Karpas-422 (cell line): Measurements from ENCODE around the gene OMA1. TPM values are rescaled to one million over a fixed set of nuclear protein-coding genes. Genes with fewer than 3 reads are reported as not detected.

Experiments
- DNase-seq: peaks from one replicate; pipeline ENCODE4 v3.0.0-alpha.2; 2015
- H2AFZ ChIP-seq: fragments of 200-600 bp; sonication (generic); 2 replicates; pipeline ENCODE4 v1.6.1; 2014; ENCODE audit warnings: antibody characterized with exemption, low read length, mixed read lengths
- H3K27ac ChIP-seq: fragments of 200-600 bp; sonication (generic); 2 replicates; pipeline ENCODE4 v1.5.1; 2014; ENCODE audit warnings: mild to moderate bottlenecking, low read length, moderate library complexity
- H3K27me3 ChIP-seq: fragments of 200-600 bp; sonication (generic); 2 replicates; pipeline ENCODE4 v1.6.1; 2014; ENCODE audit warnings: low read length, mixed read lengths
- H3K36me3 ChIP-seq: fragments of 200-600 bp; sonication (generic); 2 replicates; pipeline ENCODE4 v1.6.1; 2014; ENCODE audit warnings: low read length, mixed read lengths; ENCODE audit not compliant: insufficient read depth
- H3K4me1 ChIP-seq: fragments of 200-600 bp; sonication (generic); 2 replicates; pipeline ENCODE4 v1.6.1; 2014; ENCODE audit warnings: mild to moderate bottlenecking, low read length, mixed read lengths
- H3K4me2 ChIP-seq: fragments of 200-600 bp; sonication (generic); 2 replicates; pipeline ENCODE4 v1.6.1; 2014; ENCODE audit warnings: low read length, low read depth, mild to moderate bottlenecking; ENCODE audit not compliant: poor library complexity, severe bottlenecking
- H3K4me3 ChIP-seq: fragments of 200-600 bp; sonication (generic); 2 replicates; pipeline ENCODE4 v1.5.1; 2014; ENCODE audit warnings: mild to moderate bottlenecking, antibody characterized with exemption, low read length, mixed read lengths
- H3K79me2 ChIP-seq: fragments of 200-600 bp; sonication (generic); 2 replicates; pipeline ENCODE4 v1.6.1; 2014; ENCODE audit warnings: mild to moderate bottlenecking, low read length, mixed read lengths
- H3K9ac ChIP-seq: fragments of 200-600 bp; sonication (generic); 2 replicates; pipeline ENCODE4 v1.6.0; 2014; ENCODE audit warnings: low read length
- H3K9me2 ChIP-seq: fragments of 200-600 bp; sonication (generic), shearing (Covaris generic); replicated peaks from 2 replicates; pipeline ENCODE4 v1.6.0; 2014; ENCODE audit warnings: mild to moderate bottlenecking, low read length, moderate library complexity; ENCODE audit not compliant: insufficient read depth
- H3K9me3 ChIP-seq: fragments of 300-700, 200-600 bp; sonication (generic); 2 replicates; pipeline ENCODE4 v1.6.1; 2014; ENCODE audit warnings: low read length, mixed read lengths
- H4K20me1 ChIP-seq: fragments of 200-600 bp; sonication (generic); 2 replicates; pipeline ENCODE4 v1.6.1; 2014; ENCODE audit warnings: mild to moderate bottlenecking, antibody characterized with exemption, low read length, low read depth; ENCODE audit not compliant: insufficient read depth
- total RNA-seq: library from RNA; depleted of rRNA; stranded (reverse); fragments of >200 nt; shearing (Covaris generic); gene quantifications from 2 replicates; pipeline ENCODE4 v1.2.3, GENCODE V29; 2014; ENCODE audit warnings: low replicate concordance; rRNA removed

OMA1 gene
- 50.2 and 116 TPM in 2 replicates for total RNA-seq

- H3K9me2 ChIP-seq = no peaks in the 10 kb centered on the region
- peaks cover 15% of the 10 kb centered on the region for H3K4me1 ChIP-seq
- no peaks in the 10 kb centered on the region for H3K27me3 ChIP-seq
- DNase-seq = peak; percentile 98
- H3K27ac ChIP-seq = peak within 1 kb of the TSS; percentile 66
- no peaks in the 10 kb centered on the region for H3K36me3 ChIP-seq
- H3K9me3 ChIP-seq = no peaks in the 10 kb centered on the region
- H4K20me1 ChIP-seq = no peaks in the 10 kb centered on the region
- H2AFZ ChIP-seq = peak within 1 kb of the TSS; percentile 92
- peak within 1 kb of the TSS; percentile 91 for H3K4me3 ChIP-seq
- peaks cover 43% of the 10 kb centered on the region for H3K79me2 ChIP-seq
- H3K4me2 ChIP-seq = peak within 1 kb of the TSS; percentile 86
- H3K9ac ChIP-seq = peak within 1 kb of the TSS; percentile 84
Observed at GRCh38 chr1:58546520-58547308, at the start of gene OMA1. Gene OMA1, minus strand, starts transcription at chr1:58546726. Its CDS starts 7,432 bp downstream, at chr1:58539294.

- H4K20me1 ChIP-seq = no peaks in the 10 kb centered on the region
- H3K9me2 ChIP-seq = no peaks in the 10 kb centered on the region
- no peak overlapping the region for H3K27ac ChIP-seq
- H3K9me3 ChIP-seq = no peaks in the 10 kb centered on the region
- no peak overlapping the region for H3K4me3 ChIP-seq
- no peak overlapping the region for H3K4me2 ChIP-seq
- no peaks in the 10 kb centered on the region for H3K36me3 ChIP-seq
- no peaks in the 10 kb centered on the region for H3K79me2 ChIP-seq
- no peak overlapping the region for H2AFZ ChIP-seq
- no peak overlapping the region for H3K9ac ChIP-seq
- DNase-seq = no peak
- no peaks in the 10 kb centered on the region for H3K4me1 ChIP-seq
- H3K27me3 ChIP-seq = no peaks in the 10 kb centered on the region
Observed at GRCh38 chr1:58594546-58594945, 48.0 kb upstream of the OMA1 start.

- H3K9me2 ChIP-seq = no peaks in the 10 kb centered on the region
- no peak overlapping the region for H2AFZ ChIP-seq
- no peaks in the 10 kb centered on the region for H3K79me2 ChIP-seq
- H3K36me3 ChIP-seq = no peaks in the 10 kb centered on the region
- no peak overlapping the region for H3K9ac ChIP-seq
- no peaks in the 10 kb centered on the region for H3K4me1 ChIP-seq
- no peak for DNase-seq
- no peak overlapping the region for H3K4me2 ChIP-seq
- H3K4me3 ChIP-seq = no peak overlapping the region
- H3K27ac ChIP-seq = no peak overlapping the region
- H4K20me1 ChIP-seq = no peaks in the 10 kb centered on the region
- no peaks in the 10 kb centered on the region for H3K27me3 ChIP-seq
- H3K9me3 ChIP-seq = no peaks in the 10 kb centered on the region
Observed at GRCh38 chr1:58592522-58593134, 46.1 kb upstream of the OMA1 start.

GRCh38 chr1:58591806-58592205 is 45.3 kb upstream of the OMA1 start:
- Histone ChIP-seq H3K9ac (no peak overlapping the region), H3K4me3 (no peak overlapping the region), H3K4me2 (no peak overlapping the region), H4K20me1 (no peaks in the 10 kb centered on the region), H3K79me2 (no peaks in the 10 kb centered on the region), H3K9me2 (no peaks in the 10 kb centered on the region), H3K27me3 (no peaks in the 10 kb centered on the region), H3K9me3 (no peaks in the 10 kb centered on the region), H3K4me1 (no peaks in the 10 kb centered on the region), H3K27ac (no peak overlapping the region), H2AFZ (no peak overlapping the region), H3K36me3 (no peaks in the 10 kb centered on the region)
- no peak for DNase-seq

- H3K27ac ChIP-seq = no peak overlapping the region
- no peaks in the 10 kb centered on the region for H3K9me2 ChIP-seq
- no peak overlapping the region for H3K9ac ChIP-seq
- H3K27me3 ChIP-seq = 0 out of 2 replicates have a peak, but pooled peaks cover 3% of the 10 kb centered on the region
- H3K36me3 ChIP-seq = no peaks in the 10 kb centered on the region
- H2AFZ ChIP-seq = no peak overlapping the region
- no peak for DNase-seq
- H3K4me1 ChIP-seq = no peaks in the 10 kb centered on the region
- no peak overlapping the region for H3K4me2 ChIP-seq
- no peaks in the 10 kb centered on the region for H3K79me2 ChIP-seq
- H3K9me3 ChIP-seq = no peaks in the 10 kb centered on the region
- H3K4me3 ChIP-seq = no peak overlapping the region
- no peaks in the 10 kb centered on the region for H4K20me1 ChIP-seq
Observed at GRCh38 chr1:58590019-58590418, 43.5 kb upstream of the OMA1 start.

- H3K9me2 ChIP-seq = no peaks in the 10 kb centered on the region
- no peaks in the 10 kb centered on the region for H4K20me1 ChIP-seq
- H3K9me3 ChIP-seq = no peaks in the 10 kb centered on the region
- H3K79me2 ChIP-seq = no peaks in the 10 kb centered on the region
- 0 out of 2 replicates have a peak, but pooled peaks cover 3% of the 10 kb centered on the region for H3K27me3 ChIP-seq
- no peak overlapping the region for H3K4me3 ChIP-seq
- no peaks in the 10 kb centered on the region for H3K36me3 ChIP-seq
- H3K4me2 ChIP-seq = no peak overlapping the region
- H3K27ac ChIP-seq = no peak overlapping the region
- no peak overlapping the region for H2AFZ ChIP-seq
- no peaks in the 10 kb centered on the region for H3K4me1 ChIP-seq
- DNase-seq = no peak
- no peak overlapping the region for H3K9ac ChIP-seq
Observed at GRCh38 chr1:58588396-58588795, 41.9 kb upstream of the OMA1 start.

GRCh38 chr1:58587667-58588066 is 41.1 kb upstream of the OMA1 start:
- Histone ChIP-seq H3K36me3 (no peaks in the 10 kb centered on the region), H3K4me1 (no peaks in the 10 kb centered on the region), H3K79me2 (no peaks in the 10 kb centered on the region), H3K9me3 (no peaks in the 10 kb centered on the region), H4K20me1 (no peaks in the 10 kb centered on the region), H3K4me2 (no peak overlapping the region), H3K9me2 (no peaks in the 10 kb centered on the region), H3K27ac (no peak overlapping the region), H3K9ac (no peak overlapping the region), H2AFZ (no peak overlapping the region), H3K27me3 (0 out of 2 replicates have a peak, but pooled peaks cover 3% of the 10 kb centered on the region), H3K4me3 (no peak overlapping the region)
- DNase-seq = no peak

GRCh38 chr1:58586271-58586670 is 39.7 kb upstream of the OMA1 start:
- no peak overlapping the region for H2AFZ ChIP-seq

More at GRCh38 chr1:58586271-58586670, 39.7 kb upstream of the OMA1 start:
- Histone ChIP-seq H4K20me1 (no peaks in the 10 kb centered on the region), H3K9ac (no peak overlapping the region), H3K4me1 (no peaks in the 10 kb centered on the region), H3K9me3 (no peaks in the 10 kb centered on the region), H3K27ac (no peak overlapping the region), H3K79me2 (no peaks in the 10 kb centered on the region), H3K36me3 (no peaks in the 10 kb centered on the region), H3K4me3 (no peak overlapping the region), H3K9me2 (no peaks in the 10 kb centered on the region), H3K27me3 (0 out of 2 replicates have a peak, but pooled peaks cover 3% of the 10 kb centered on the region), H3K4me2 (no peak overlapping the region)
- DNase-seq = no peak
